ENCODE data around the gene CCDC136. TPM values are rescaled to one million over a fixed set of nuclear protein-coding genes. Genes with fewer than 3 reads are reported as not detected.
A peak's percentile ranks its signal among the peaks of the same experiment; 100 is the strongest.

CCDC136 gene
- total RNA-seq, 1 experiment from 2014 or later = 1.1 TPM

GRCh38 chr7:128826512-128826911, 34.7 kb downstream of the CCDC136 start:
- ChIA-PET POLR2A (no interaction called here), CTCF (no interaction called here)
- no peaks in the 10 kb centered on the region for H3K9me3 ChIP-seq (ENCODE audit: control insufficient read depth, insufficient read depth, low read depth, low read length)
- H3K4me1 ChIP-seq (ENCODE audit: control insufficient read depth, insufficient read depth, low read length) = peaks cover 23% of the 10 kb centered on the region
- no peaks in the 10 kb centered on the region for H3K27me3 ChIP-seq (ENCODE audit: control insufficient read depth, insufficient read depth, low read length)
- no peak for ATAC-seq
- intact Hi-C loops (cut with micrococcal nuclease; ENCODE audit: unreplicated experiment) = no loop called here
- H3K36me3 ChIP-seq (ENCODE audit: control insufficient read depth, insufficient read depth, low read length) = no peaks in the 10 kb centered on the region
- no peak overlapping the region for H3K27ac ChIP-seq (ENCODE audit: low read length)
- no peak overlapping the region for H3K4me3 ChIP-seq (ENCODE audit: low read depth in 2 of 2, low read length in 2 of 2)
- no peak for DNase-seq (ENCODE audit: low read depth, low spot score)
- TF ChIP-seq REST (IDR thresholded peaks at IDR 0.05; ENCODE audit: insufficient read depth in 1 of 2, low read depth in 2 of 2, low read length in 1 of 2) (no peak), TCF7L2 (IDR thresholded peaks at IDR 0.05; ENCODE audit: low read depth, low read length) (no peak)
- BruUV-seq (replicated peaks) = no TSS peak
- in situ Hi-C loops (cut with HindIII; ENCODE audit: low pct_unique_long_range_greater_than_20kb, low sequenced_read_pairs) = no loop called here

- DNase-seq (ENCODE audit: low read depth, low spot score) (no peak), ATAC-seq (no peak)
- Histone ChIP-seq H3K36me3 (ENCODE audit: control insufficient read depth, insufficient read depth, low read length) (no peaks in the 10 kb centered on the region), H3K9me3 (ENCODE audit: control insufficient read depth, insufficient read depth, low read depth, low read length) (no peaks in the 10 kb centered on the region), H3K4me3 (ENCODE audit: low read depth in 2 of 2, low read length in 2 of 2) (no peak overlapping the region), H3K27me3 (ENCODE audit: control insufficient read depth, insufficient read depth, low read length) (no peaks in the 10 kb centered on the region), H3K27ac (ENCODE audit: low read length) (peak overlapping the region; percentile 34; the same call in 1 of the 2 replicates), H3K4me1 (ENCODE audit: control insufficient read depth, insufficient read depth, low read length) (peaks cover 23% of the 10 kb centered on the region)
- POLR2A ChIA-PET = no interaction called here
- CTCF ChIA-PET = no interaction called here
- in situ Hi-C loops (cut with HindIII; ENCODE audit: low pct_unique_long_range_greater_than_20kb, low sequenced_read_pairs) = no loop called here
- intact Hi-C loops (cut with micrococcal nuclease; ENCODE audit: unreplicated experiment) = no loop called here
- no TSS peak for BruUV-seq (replicated peaks)
- TF ChIP-seq REST (IDR thresholded peaks at IDR 0.05; ENCODE audit: insufficient read depth in 1 of 2, low read depth in 2 of 2, low read length in 1 of 2) = no peak
- TF ChIP-seq CTCF (IDR thresholded peaks at IDR 0.05) = no peak
- no peak for TF ChIP-seq TCF7L2 (IDR thresholded peaks at IDR 0.05; ENCODE audit: low read depth, low read length)
Measured at GRCh38 chr7:128826916-128827247, 35.1 kb downstream of the CCDC136 start.

Data from Panc1 (cell line).